TTC549 (cell line): ENCODE data around the gene CD80.
"Not testable (repeated sequence)": the region's sequence is repeated elsewhere in the genome, so short reads cannot be mapped to it uniquely, and the experiment has no call there.

Experiments used
- FAIRE-seq: peaks from 2 replicates; lab custom pipeline; 2012; peaks lifted over from hg19 to GRCh38; lab: Jason Lieb, UNC

The CD80 gene

DNA sequence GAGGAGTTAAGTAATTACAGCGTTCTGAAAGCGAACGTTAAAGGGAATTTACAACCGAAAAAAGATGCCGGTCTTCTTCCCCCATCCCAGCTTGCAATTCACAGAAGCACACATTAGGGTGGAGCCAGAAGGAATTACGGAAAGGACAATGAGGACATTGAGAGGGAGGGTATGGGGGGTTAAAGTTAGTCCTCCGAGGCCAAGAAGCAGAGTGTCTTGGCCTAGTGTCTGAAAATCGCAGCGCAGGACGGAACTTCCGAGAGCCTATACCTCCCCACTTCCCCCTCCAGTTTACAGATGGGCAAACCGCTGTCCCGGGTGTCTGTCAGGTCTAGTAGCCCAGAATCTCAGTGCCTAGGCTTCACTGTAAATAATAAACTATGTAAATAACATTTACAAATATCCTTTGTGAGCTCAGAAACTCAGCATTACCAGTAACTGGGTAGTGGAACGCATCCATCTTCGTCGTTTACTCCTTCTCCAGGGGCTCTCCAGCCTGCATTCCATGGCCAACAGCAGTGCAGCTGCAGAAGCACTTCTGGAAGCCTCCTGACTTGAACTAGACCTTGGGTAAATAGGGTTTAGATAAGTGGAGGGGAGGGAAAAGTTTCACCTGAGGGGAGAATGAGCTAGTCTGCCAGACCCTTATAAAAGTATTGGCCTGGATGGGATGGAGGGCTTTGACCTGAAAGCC, 20.8 kb upstream of the CD80 start:
- FAIRE-seq = no peak

DNA sequence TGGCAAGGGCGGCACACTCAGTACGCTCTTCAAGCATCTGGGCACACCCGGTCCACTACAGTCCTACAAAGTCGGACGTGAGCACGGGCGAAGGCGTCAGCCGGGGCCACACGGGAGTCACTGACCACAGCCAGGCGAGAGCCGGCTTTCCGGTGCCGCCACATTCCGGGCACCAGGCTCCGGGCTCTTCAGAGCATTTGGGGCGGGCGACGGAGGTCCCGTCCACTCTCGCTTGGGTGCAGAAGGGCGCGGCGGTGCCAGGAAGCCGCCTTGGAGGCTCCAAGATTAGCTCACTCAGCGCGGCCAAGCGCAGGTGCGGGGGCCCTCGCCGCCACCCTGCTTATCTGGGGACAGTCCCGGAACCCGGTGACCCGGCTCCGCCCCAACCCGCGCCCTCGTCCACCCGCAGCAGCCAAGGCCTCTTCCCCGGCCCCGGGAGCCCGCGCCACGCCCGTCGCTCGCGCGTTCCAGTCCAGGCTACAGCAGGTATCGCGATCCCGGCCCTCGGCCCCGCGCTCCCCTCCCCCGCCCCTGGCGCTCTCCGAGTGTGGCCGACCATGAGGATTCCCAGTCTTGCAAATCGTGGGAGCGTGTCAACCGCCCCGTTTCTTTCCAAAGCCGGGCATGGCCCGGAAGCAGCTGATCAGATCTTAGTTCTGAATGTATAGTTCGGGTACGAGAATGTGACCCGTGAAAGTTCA, 20.1 kb upstream of the CD80 start, which contains the start of gene ADPRH:
Gene ADPRH (plus strand): TSS at position 127 of the 701 bp plus-strand sequence. CDS start 2,678 bp downstream, outside the sequence.
- no peak for FAIRE-seq

DNA sequence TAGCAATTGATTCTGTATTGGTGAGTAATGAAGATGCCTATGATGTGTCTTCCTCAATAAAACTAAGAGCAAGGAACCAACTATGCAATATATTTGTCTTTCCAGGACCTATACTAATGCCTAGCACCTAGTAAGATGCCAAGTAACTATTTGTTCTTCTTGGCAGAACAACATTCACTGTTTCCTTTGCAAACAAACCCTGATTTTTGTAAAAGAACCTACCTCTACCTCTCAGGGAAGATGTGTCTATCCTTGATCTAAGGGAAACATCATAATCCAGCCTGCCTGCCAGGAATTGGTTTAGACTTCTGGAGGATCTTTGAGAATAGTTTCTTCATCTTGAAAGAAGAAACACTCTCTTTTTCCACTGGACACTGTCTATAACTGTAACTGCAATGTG, 16.1 kb upstream of the CD80 start:
- FAIRE-seq = no peak

DNA sequence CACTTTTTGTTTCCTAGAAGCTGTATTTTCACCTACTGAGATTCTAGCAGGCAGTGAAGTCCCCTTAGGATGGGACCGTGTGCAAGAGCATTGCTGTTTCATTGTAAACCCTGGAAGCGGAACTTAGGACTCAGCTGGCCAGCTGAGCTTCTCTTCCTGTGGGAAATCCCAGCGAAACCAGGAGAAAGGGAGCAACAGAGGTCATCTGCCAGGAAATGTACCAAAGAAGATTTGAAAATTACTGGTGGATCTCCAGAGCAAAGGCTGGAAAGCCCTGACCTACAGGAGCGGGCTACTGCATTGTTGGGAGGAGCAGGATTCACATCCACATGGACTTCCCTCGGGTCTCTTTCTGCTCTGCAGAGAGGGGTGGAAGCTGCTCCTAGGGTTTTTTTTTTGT, 12.3 kb upstream of the CD80 start:
- no peak for FAIRE-seq

DNA sequence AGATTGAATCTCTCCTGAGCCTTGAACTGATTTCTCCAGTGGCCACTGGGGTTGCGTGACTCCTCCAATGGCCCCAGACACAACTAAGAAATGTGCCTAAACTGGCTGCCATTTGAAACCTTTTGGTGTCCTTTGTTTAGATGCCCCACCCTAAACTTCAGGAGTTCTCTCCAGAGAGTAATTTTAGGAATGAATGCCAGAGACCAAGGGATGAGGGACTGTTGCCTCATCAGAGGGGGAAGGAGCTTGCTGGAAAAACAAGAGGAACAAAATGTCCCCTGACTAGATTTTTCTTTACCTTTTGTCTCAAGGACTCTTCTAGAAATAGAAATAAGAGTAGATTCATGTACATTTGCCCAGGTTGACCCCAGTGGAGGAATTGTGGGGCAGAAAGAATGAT, 11.8 kb upstream of the CD80 start:
- no peak for FAIRE-seq

DNA sequence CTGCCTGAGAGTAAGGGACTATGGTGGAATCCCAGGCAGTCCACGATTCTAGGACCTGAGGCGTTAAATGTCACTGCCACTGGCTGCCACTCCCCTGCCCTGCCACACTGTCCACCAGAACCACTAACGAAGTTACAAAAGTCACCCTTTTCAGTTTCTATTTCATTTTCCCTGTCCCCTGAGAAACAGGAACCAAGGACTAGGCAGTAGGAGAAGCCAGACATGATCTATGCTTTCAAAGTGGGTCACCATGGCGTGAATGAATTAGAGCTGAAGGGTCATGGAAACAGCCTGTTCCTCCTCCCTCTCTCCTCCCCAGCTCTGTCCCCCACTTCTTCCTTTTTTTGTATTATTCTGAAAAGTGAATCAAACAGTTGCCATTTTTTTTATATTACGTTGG, 10.8 kb upstream of the CD80 start:
- no peak for FAIRE-seq

DNA sequence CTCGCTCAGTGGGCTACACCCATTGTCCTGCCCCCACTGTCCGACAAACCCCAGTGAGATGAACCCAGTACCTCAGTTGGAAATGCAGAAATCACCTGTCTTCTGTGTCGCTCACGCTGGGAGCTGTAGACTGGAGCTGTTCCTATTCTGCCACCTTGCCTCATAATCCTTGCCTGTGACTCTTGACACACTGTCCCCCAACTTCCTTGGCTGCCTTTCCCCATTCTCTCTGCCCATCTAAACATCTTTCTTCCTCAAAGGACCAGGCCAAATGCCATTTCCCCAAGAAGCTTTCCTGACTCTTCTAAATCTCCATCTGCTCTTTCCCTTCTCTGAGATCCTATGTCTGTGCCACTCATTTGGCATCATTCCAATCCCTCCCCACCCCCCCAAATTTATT, 9.7 kb upstream of the CD80 start:
- FAIRE-seq = no peak

DNA sequence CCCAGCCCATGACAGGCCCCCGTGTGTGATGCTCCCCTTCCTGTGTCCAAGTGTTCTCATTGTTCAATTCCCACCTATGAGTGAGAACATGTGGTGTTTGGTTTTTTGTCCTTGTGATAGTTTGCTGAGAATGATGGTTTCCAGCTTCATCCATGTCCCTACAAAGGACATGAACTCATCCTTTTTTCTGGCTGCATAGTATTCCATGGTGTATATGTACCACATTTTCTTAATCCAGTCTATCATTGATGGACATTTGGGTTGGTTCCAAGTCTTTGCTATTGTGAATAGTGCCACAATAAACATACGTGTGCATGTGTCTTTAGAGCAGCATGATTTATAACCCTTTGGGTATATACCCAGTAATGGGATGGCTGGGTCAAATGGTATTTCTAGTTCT, 3.9 kb upstream of the CD80 start:
- FAIRE-seq = not testable (repeated sequence)

DNA sequence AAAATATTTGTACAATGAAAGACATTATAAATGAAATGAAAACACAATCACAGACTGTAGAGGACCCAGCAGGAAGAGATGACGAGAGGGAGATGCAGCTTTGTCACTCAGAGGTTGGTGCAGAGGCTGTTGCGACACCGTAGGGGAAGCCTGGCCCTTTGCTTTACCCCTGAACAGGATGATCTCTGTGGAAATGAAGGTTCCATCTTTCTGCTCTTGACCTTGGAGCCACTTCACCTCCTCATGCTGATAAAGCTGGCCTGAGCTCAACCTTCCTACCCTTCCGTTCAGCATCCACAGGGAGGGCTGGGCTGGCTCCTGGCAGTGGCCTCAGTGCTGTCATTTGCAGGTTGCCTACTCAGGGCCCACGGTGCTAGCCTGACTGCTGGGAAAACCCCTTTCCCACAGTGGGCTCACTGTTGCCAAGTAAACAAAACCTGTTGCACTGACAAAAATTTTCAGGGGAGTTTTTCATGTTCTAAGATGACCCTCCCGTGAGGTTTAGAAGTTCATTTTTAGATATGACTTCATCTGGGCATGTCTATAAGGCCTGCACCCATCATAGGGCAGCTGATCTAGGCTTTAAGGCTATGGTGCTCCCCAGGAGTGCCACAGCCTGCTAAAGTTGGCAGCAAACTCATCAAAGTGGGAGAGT, 3.0 kb upstream of the CD80 start:
- no peak for FAIRE-seq

DNA sequence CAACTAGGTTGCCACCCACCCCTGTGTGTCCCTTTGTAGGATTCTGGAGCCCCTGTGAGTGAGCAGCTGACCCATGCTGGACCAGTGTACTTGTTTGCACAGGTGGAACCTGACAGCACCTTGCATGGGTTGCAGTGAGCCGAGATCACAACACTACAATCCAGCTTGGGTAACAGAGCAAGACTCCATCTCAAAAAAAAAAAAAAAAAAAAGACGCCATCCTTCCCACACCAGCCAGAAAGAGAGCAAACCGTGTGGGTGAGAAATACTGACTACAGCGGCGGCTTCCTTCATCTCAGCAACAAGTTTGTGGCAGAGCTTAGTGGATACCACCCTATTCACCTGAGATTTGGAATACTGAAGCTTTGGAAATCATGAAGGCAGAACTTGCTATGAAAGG, 746 bp upstream of the CD80 start:
- FAIRE-seq = no peak

DNA sequence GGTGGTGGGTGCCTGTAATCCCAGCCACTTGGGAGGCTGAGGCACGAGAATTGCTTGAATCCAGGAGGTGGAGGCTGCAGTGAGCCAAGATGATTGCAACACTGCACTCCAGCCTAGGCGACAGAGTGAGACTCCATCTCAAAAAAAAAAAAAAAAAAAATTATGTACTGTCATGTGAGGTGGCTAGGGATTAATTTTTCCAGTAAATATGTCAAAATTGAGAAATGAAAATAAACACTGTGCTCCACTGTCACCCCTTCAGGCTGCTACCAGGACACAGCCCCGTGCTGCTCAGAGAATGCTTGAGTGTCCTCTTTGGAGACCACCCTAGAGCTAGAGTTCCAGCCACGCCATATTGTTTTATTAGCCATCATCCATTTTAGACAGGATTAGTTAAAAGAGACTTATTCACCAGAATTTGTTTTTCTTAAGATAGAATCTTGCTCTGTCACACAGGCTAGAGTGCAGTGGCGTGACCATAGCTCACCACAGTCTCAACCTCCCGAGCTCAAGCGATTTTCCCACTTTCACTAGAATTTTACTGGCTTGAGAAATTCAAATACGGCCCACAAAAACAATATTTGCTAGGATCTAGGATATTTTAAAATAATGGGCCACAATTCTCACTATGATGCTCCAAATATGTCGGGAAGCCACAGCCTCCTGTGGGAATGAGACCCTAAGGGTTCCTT, 642 bp downstream of the CD80 start:
- no peak for FAIRE-seq

DNA sequence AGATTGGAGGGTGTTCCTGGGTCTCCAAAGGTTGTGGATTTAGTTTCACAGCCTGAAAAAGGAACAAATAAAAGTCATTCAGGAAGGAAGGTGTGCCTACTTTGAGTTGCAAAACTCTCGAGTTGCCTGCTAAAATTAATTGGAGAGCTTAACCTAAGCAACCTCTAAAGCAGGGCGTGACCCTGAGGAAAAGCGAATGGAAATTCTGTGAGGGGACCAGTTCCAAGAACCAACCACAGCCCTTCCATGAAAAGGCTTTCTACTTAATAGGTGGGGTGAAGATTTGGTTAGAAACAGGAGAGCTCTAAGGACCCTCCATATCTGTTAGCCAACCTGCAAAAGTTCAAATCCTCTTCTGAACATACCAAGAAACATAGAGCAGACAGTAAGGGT, 1.5 kb downstream of the CD80 start:
- no peak for FAIRE-seq

DNA sequence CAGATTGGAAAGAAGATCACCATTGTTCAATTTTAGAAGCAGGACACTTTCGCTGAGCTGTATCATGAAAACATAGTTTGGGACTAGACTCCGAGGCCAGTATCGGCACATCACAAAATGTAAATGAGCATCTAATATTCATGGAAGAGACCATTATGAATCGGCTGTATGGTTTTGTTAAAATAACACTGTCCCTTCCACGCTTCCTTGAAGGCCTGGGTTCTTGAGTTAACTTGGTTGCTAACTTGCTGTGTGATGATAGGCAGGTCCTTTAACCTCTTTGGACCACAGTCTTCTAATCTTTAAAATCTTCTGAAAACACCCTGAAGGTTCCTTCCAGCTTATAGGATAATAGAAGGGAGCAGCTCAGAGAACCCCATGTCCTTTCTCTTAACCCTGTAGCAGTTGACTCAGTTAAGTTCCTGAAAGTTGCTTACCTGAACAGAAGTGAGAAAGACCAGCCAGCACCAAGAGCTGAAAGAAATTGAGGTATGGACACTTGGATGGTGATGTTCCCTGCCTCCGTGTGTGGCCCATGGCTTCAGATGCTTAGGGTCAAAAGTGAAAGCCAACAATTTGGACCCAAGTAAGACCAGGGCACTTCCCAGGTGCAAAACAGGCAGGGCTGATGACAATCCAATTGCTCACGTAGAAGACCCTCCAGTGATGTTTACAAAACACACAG, 2.1 kb downstream of the CD80 start:
- FAIRE-seq = no peak

DNA sequence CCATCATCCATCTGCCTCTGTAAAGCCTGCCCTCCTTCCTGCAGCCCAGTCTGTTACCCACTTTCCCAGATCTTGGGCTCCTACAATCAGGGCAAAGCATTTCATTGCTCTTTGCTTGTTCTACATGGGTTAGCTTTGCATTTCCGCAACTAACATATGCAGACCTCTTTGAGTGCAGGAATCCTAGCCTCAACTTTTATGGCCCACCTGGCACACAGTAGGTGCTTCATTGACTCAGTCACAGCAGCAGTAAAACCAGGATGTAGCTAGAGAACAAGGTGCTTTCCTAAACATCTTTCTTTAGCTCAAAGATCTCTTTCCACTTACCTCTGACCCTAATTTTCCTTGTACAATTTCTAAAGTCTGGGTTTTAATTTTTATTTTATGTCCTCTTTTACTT, 3.5 kb downstream of the CD80 start:
- no peak for FAIRE-seq

DNA sequence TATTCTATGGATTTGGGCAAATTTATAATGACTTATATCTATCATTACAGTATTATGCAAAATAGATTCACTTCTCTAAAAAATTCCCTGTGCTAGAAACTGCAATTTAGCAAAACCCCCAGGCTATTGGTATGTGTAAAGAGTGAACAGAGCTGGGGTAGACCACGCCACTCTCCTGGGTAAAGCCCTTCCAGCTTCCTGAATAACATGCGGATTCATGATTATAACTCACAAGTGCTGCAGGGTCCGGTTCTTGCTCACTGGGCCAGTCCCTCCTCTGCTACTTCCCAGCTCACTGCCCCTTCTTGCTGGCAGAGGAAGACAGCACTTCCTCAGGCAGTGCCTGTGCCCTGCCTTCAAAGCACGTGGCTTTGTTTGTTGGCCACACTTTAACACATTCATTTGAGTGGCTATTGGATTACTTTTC, 4.1 kb downstream of the CD80 start:
- no peak for FAIRE-seq

DNA sequence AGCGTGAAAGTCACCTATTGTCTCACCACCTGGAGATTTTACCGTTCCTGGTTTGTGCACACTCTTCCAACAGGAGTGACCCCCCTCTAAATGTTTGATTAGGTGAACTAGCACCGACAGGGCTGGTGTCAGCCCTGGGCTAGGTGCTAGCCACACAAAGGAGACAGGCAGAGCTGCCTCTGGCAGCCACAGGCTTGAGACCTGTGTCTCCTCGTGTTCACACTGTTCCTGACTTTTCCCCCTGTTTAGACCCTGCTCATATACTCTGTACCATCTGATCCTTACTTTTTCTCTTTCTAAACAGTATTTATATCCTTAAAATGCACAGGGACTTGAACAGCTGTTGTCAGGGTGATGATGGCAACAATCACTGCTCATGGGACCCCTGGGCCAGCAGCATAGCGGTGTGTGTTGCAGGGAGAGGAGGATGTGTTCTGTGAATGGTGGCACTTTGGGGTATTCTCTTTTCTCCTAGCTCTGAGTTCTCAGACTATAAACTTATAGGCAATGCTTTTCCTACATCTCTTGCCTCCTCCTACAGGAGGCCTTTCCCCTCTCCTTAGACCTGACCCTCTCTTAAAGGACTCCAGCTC, 5.5 kb downstream of the CD80 start:
- no peak for FAIRE-seq

DNA sequence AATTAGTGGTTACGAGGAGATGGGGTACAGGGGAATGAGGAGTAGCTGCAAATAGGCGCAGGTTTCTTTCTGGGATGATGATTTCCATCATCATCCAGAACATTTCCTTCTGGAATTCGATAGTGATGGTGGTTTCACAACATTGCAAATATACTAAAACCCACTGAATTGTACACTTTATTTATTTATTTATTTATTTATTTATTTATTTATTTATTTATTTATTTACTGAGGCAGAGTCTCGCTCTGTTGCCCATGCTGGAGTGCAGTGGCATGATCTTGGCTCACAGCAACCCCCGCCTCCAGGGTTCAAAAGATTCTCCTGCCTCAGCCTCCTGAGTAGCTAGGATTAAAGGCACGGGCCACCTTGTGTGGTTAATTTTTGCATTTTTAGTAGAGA, 6.5 kb downstream of the CD80 start:
- not testable (repeated sequence) for FAIRE-seq

DNA sequence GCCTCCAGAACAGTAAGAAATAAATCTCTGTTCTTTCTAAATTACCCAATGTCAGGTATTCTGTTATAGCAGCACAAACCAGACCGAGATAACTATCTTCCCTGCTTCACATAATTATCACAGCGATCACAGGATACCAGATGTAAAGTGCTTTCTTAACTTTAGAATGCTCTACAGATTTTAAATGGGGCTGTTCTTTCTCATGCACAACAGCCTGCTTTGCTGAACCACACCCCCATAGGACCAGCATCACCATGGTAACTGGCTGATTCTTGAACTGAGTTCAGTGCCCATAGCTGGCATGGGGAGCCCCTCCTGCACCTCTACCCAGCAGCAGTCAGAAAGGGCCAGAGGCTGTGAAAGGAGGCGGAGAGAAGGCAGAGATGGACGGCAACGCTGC, 7.8 kb downstream of the CD80 start:
- FAIRE-seq = no peak

DNA sequence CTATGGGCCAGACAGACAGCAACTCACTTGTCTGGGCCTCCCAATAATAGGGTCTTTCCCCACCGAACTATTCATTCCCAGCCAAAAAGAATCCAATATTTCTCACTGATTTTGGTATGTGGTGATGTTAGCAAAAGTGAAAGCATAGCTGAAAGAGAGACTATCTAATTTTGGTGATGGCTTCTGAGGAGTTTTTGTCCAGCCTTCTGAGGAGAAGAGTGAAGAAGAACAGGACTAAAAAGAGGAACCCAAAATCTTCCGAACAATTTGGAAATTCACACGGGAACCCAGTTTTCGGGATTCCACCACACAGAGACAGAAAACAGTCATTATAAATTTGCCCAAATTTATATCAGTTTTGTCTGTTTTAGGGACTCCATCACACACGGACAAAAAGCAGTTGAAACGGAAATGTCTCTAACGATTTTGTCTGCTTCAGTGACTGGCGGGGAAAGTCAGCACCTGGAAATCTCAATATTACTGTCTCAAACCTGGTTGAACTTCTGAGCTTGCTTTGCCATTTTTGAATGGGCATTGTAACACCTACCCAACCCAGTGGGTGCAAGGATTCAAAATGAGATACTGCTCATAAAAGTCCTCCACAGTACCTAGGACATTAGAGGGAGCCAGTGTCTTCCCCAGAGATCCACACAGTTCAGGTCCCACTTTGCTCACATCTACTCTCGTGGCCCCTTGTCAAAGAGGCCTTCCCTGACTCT, 9.1 kb downstream of the CD80 start:
- no peak for FAIRE-seq

DNA sequence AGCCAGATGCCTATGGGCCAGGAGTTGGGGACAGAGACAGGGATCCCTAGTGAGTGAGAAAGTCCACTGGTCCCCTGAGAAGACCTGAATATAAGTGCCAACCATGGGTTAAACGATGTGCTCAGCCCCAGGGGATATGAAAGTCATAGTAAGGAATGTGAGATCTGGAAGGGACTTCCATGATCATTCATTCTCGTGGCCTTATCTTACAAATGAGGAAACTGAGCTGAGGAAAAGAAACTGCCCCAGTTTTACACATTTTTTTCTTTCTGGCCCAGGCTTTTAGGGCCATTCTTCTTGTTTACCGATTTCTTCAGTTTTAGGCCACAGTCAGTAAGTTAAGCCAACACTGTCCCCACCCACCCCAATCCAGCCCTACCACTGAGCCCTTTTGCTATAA, 11.1 kb downstream of the CD80 start:
- FAIRE-seq = no peak

DNA sequence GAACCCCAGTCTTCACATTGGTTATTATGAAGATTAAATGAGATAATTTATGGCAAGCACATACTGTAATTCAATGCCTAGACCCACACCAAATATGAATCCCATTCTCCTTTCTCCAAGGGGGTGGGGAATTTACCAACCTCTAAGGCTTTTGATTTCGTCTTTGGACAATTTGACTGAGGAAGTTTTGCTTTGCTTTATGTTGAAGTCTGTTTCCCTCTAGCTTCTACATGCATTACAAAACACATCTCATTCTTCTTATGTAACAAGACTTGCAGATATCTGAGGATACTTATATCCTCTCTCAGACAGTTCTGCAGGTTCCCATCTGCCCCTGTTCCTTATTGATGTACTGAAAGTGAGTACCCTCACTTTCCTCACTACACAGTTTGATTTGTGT, 12.2 kb downstream of the CD80 start:
- FAIRE-seq = no peak
